HG02798 (cell line): ENCODE data around the gene CNNM3.

Experiments used
- ATAC-seq: cut with Tn5 transposase; IDR thresholded peaks from one replicate; pipeline ENCODE4 v1.9.1; 2021; ENCODE audit warnings: mild to moderate bottlenecking; ENCODE audit not compliant: unreplicated experiment, poor library complexity

The CNNM3 gene

DNA sequence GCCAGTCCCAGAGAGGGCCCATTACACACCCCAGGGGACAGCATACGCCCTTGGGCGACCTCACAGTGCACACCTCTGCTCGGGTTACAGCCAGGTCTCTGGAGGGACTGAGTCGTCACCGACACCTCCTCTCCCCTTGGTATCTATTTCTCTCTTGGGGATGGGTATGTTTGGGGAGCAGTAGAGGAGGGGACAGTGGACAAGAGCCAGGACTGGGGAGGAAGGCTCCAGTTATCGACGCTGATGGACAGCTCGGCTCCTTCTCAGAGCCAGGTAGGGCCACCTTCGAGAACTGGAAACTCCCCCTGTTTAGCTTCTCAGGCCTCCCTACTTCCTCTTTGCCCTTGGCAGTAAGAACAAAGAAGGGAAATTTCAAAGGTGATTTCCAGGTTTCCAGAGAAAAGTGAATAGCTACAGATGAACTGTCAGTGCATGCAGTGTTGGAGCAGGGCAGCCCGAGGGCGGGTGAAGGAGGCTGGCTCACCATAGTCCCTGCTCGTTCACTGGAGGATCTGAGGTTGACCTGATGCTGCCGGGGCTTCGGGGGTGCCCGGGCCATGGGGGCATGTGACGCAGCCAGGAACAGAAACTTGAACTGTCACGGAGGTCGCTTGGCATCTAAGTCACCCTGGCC lies 58.2 kb downstream of the CNNM3 start:
- peak; percentile 47 for ATAC-seq

DNA sequence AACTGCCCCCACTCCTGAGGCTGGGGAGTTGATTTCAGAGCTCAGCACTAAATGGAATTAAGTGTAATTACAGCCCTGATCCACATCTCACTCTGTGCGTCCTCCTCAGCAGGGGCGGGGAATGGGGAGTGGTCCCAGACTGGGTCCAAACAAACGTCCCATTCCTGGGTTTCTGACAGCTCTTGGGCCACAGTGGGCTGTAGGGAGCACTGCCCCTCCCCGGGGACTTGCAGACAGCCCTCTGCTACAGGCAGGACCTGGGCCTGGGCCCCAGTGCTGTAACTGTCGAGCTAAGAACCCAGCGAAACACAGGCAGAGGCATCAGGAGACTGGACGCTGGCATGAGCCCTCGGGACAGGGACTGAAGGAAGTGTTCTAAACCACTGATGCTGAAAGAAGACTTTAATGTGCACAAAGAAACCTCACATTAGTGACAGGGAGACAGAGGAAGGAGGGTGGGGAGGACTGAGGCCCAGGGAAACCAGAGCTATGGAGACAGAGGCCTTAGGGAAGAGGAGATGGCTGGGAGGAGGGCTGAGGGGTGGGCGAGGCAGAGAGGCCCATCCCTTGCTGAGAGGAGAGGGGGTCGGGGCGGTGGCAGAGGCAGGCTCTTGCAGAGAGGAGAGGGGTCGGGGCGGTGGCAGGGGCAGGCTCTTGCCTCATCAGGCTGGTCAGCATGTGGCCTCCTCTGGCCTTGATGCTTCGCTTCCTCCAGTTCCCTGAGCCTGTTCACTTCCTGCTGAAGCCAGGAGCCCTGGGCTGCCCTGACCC lies 59.6 kb downstream of the CNNM3 start:
- ATAC-seq = no peak

DNA sequence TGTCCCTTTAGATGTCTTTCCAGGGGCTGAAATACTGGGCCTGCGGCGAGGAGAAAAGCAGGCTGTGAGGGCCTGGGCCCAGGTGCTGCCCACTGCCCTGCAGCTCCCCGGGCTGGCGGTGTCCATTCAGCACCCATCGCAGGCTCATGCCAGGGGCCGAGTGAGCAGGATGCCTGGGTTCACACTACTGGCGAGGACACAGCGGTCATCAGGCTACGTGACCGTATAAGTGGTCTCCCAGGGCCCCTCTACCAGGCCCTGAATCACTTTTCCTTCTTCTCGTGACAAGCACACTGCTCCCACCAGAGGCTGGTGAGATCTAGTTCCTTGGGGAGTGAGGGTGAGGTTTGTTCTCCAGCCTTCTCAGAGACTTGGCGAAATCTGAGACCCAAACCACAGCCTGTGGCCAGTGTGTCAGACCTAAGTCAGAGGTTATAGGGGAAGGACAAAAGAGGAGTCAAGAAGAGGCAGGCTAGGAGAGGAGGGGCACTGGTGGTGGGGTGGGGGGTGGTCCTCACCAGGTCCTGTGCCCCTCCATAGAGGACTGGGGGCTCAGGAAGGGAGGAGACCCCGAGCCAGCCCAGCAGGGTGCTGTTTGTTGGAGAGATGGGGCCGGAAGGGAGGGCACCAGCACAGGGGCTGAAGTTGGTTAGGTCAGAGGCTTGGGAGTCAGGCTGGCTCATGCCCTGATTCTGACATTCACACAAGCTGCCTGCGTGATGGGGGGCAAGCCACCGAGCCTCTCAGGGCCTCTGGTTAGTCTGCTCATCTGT lies 60.4 kb downstream of the CNNM3 start:
- ATAC-seq = no peak

DNA sequence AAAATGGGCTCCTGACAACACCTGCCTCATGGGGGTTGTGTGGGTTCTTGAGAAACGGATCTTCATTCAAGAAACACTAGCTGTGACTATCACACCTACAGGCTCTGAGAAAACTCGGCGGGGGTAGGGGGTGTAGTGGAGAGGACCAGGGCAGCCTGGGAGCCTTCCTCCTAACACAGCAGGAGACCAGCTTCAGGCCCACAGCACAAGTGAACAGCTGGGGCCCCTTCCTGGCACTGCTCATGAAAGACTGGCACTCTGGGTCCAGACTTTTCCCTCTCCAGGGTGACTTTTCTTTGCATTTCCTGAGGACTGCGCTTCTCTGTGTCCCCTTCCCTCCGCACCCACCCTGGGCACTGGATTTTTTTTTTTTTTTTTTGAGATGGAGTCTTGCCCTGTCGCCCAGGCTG lies 61.0 kb downstream of the CNNM3 start:
- ATAC-seq = no peak

DNA sequence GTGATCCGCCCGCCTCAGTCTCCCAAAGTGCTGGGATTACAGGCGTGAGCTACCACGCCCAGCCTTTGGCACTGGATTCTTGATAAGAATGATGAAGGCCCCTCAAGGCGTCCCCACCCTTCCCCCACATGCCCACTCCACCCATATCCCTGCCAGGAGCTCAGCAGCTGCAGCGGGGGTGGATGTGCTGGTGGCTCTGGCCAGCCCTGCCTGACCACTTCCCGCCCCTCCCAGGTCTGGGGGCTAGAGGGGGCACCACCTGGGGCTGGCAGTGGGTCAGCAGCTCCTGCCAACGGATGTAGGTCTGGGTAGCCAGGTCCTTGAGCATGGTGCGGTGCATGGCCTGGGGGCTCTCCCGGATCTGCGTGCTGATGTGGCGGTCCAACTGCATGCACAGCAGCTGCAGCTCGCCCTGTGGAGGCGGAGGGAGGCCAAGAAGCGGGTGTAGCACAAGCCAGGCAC lies 61.6 kb downstream of the CNNM3 start:
- ATAC-seq = no peak

DNA sequence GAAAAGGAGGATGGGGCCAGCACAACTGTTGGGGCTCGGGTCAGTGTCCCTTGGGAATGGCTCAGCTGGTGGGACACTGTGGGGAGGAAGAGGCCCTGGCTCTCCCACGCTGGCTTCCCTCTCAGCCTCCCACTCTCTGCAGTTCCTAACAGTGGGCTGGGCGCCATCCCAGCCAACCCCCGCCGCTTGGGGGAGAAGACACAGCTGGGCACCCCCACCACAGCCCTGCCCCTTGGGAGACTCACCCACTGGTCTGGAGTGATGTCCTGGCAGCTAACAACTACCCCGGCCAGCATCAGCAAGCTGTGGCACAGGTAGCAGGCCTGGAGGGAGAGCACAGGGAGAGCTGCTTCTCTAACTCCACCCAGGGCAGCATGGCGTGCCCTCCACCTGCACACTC lies 62.1 kb downstream of the CNNM3 start:
- no peak for ATAC-seq

DNA sequence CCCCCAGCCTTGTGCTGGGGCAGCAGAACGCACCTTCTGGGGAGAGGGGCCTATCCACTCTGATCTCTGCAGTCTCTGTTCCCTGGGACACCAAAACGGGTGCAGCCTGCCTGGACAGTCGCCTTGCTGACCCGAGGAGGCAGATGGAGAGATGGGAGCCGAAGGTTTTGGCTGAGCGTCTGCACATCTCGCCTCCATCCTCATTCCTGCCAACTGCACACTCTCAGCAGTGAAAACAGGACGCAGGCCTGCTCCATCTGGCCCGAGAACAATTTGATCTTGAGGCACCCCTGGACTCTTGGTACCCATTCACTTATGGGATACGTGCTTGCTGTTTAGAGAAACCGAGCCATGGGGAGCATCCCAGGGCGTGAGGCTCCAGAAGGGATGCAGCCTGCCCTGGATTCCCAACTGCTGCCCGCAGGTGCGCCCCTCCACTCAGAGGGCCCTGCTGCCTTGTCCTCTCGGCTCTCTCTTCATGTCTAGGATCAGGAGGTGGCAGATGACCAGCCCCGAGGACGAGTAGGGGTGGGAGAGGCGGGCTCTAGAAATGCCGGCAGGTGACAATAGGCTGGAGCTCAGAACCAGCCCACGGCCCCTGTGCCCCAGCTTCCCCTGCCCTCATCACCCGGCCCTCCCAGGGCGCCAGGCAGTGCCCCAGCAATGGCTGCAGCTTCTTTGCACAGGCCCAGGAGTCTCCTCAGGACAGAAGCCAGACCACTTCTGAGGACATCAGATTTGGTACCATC lies 62.9 kb downstream of the CNNM3 start:
- no peak for ATAC-seq

DNA sequence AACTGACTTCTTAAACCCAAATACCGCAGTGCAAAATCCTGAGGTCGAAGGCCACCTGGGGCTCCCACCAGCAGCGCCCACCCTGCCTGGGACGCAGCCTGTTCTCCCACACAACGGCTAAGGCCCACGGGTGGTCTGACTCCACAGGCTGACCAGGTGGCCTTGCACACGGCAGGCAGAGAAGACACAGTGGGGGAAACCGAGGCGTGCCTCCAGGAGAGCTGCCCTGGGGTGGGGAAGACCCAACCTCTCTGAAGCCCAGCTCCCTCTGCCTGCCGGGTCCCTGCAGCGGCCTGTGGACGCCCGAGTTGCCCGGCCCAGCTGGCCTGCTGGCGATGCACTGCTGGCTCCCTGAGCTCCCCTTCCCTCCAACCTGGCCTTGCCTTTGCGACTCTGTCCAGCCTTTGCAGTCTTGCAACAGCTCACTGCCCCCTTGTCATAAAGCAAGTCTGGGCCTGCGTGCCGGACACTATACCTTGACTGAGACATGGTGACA lies 63.5 kb downstream of the CNNM3 start:
- no peak for ATAC-seq

DNA sequence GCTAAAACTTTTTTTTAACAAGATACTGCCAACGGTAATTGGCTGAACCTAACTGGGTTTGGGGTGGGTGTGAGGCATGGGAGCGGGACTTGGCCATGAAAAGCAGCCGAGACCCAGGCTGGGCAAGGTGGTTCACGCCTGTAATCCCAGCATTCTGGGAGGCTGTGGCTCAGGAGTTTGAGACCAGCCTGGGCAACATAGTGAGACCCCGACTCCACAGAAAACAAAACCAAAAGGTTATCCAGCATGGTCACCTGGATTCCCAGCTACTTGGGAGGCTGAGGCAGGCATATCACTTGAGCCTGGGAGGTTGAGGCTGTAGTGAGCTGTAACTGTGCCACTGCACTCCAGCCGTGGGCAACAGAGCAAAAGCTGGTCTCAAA lies 64.8 kb downstream of the CNNM3 start:
- ATAC-seq = no peak

DNA sequence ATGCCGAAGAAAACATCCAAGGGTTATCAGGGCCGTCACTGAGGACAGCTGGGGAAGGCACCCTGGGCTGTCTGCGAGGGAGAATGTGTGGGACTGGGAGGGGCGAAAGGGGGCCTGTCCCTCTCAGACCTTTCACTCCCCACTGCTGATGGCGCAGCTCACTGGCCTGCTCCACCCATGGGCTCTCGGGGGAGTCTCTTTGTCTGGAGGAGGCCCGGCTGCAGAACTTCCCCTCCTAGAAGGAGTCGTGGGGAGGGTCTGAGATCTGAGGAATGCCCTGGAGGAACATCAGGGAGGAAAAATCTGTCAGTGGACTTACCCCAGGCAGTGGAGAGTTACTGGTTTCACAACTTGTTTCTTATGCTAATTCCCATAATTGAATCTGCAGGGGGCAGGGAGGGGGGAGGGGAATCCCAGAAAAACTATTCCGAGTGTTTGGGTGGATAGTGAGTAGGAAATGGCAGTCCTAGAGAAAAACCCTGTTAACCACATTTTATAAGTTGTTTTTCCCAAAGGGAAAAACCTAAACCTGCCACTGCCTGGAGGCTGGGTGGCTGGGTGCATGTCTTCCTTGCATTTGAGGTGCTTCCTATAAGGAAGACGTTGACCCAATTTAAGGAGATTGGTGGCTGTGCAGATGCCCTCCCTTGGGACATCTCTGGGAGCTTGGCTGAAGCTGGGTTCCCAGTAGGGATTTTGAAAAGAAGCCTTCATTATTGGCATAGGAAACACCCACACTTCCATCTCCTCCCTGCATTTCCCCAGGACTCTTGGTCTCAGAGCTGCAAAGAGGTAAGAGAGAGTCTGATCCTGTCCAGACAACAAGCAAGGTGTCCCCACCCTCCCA lies 65.5 kb downstream of the CNNM3 start:
- no peak for ATAC-seq

DNA sequence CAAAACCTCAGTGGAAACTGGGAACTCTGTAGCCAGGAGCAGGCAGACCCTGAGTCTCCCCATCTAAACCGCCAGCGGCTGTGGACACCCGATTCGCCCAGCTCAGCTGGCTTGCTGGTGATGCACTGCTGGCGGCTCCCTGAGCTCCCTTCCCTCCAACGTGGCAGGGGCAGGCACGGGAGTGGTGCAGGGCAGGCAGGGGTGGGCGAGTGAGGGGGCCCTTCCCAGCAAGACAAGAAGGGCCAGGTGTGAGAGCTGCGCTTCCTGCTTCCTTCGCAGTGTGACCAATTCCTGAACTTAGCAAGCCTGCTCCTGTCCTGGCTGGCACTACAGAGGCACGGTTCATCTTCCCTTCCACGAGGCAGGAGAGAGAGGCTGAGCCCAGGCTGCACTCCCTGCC lies 66.2 kb downstream of the CNNM3 start:
- no peak for ATAC-seq

DNA sequence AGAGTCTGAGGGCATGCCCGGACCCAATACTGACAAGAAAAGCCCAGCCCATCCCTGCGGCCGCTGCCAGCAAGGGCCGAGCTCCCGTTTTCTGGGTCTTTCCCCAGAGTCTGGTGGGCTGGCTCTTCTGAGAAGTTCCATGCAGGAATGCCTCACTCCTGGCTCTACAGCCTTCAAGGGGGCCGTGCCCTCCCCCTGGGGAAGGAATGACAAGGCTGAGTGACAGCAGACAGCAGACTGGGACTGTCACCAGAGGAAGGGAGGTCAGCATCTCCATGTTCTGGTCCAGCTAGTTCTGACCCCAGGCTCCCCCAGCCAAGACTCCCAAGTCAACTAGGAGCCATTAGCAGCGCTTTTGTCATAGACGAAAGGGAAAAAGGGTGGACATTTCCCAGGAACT lies 66.8 kb downstream of the CNNM3 start:
- ATAC-seq = no peak

DNA sequence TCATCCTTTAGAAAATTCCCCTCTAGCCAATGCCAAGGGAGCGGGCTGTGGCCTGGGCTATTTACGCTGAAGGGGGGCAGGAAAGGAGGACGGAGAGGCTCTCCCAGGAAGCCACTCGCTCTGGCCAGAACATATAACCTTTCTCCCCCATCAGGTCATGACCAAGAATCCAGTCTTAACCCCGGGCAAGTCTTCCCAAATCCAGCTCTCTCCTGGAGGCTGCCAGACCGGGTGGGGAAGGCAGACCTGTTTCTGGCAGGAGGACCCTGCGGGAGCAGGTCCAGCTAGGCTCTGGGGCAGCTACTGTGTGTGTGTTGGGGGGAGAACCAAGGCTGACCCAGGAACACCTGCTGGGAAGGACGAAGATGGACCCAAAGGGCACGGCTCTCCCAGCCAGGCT lies 67.2 kb downstream of the CNNM3 start:
- ATAC-seq = no peak
